LNCAP (cell line): Measurements from ENCODE around the gene SMC3.

Experiments used
- TF ChIP-seq, protein P1 (sequence below): fragments of 450-650 bp; IDR thresholded peaks from 2 replicates; pipeline ENCODE4 v1.5.1; 2017; ENCODE audit warnings: mild to moderate bottlenecking

Gene SMC3

DNA sequence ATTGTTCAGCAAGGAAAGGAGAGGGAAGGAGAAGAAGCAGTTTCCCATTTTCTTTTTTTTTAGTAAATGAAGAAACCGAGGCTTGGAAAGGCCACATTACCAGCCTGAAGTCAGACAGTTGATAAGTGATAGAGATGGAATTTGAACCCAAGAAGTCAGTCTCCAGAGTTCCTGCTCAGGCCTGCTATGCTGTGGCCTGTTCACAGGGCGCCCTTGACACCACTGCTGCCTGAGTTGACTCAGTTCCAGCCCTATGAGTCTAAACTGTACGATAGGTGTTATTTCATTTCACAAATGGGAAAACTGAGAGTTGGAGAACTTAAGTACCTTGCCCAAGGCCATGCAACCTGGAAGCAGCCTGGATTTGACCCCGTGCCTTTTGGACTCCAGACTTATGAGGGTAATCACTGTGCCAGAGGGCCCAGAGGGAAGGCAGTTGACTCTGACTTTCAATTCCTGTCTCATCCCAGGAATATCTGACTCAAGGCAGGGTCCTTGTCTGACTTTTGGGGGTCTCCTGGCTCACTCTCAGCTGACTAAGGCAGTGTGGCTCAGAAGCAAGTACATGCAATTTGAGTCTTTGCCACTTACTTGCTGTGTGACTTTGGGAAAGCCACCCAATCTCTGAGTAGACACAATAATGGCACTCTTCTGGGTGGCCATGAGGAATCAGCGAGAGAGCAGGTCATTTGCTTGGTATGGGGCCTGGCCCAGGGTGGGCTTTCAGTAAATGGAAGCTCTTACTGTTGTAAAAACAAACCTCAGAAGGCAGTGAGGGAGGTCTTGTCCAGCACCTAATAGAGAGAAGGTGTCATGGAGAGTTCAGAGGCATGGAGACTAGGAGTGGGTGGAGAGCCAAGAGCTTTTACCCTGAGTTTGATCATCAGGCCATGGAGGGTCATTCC lies 58.7 kb downstream of the SMC3 start:
- TF ChIP-seq, protein P1, sequence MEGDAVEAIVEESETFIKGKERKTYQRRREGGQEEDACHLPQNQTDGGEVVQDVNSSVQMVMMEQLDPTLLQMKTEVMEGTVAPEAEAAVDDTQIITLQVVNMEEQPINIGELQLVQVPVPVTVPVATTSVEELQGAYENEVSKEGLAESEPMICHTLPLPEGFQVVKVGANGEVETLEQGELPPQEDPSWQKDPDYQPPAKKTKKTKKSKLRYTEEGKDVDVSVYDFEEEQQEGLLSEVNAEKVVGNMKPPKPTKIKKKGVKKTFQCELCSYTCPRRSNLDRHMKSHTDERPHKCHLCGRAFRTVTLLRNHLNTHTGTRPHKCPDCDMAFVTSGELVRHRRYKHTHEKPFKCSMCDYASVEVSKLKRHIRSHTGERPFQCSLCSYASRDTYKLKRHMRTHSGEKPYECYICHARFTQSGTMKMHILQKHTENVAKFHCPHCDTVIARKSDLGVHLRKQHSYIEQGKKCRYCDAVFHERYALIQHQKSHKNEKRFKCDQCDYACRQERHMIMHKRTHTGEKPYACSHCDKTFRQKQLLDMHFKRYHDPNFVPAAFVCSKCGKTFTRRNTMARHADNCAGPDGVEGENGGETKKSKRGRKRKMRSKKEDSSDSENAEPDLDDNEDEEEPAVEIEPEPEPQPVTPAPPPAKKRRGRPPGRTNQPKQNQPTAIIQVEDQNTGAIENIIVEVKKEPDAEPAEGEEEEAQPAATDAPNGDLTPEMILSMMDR = no peak

DNA sequence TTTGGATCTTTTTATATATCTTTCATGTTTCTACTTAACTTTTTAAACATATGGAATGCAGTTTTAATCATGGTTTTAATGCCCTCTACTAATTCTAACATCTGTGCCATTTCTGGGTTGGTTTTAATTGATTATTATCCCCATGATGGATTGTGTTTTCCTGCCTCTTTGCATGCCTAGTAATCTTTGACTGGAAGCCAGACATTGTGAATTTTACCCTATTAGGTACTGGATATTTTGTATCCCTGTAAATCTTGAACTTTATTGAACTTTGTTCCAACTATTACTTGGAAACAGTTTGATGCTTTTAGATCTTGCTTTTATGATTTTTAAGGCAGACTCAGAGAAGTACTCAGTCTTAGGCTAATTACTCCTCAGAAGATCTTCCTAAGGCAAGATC lies 60.7 kb downstream of the SMC3 start:
- TF ChIP-seq, protein P1 = no peak

DNA sequence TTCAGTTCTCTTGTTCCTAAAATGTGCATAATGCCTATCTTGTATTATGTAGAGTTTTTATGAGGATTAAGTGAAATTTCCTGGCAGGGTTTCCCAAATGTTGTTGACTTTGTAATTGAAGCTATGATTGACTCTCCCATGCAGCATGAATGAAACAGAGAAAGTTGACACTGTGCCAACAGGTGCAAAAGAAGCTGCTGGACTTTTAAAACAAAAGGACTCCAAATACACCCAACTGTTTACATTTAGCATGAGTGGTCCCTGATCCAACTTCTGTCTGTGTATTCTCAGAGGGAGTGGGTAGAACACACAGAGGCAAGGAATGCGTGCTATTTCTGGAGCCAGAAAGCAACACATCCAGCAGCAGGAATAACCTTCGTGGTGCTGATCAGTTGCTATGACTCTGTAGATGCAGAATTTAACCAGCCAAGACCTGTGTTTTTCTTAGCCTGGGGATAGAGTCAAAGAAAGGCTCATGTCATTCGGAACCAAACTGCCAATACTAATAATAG lies 62.2 kb downstream of the SMC3 start:
- TF ChIP-seq, protein P1 = no peak

DNA sequence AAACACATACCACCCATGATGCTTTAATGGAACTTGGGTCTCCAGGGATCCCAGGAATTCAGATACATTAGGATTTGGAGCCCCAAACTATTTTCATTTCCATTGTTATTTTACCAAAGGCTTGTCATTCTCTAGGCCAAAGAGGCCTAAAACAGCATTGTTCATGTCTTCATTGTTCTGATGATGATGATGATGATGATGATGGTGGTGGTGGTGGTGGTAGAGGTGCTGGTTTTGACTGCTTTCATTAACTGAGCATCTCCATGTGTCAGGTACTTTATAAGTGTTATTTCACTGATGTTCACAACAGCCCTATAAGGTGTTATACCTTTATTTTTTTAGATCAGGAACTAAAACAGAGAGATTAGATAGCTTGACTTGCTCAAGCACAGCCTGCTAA lies 64.4 kb downstream of the SMC3 start:
- TF ChIP-seq, protein P1 = no peak

DNA sequence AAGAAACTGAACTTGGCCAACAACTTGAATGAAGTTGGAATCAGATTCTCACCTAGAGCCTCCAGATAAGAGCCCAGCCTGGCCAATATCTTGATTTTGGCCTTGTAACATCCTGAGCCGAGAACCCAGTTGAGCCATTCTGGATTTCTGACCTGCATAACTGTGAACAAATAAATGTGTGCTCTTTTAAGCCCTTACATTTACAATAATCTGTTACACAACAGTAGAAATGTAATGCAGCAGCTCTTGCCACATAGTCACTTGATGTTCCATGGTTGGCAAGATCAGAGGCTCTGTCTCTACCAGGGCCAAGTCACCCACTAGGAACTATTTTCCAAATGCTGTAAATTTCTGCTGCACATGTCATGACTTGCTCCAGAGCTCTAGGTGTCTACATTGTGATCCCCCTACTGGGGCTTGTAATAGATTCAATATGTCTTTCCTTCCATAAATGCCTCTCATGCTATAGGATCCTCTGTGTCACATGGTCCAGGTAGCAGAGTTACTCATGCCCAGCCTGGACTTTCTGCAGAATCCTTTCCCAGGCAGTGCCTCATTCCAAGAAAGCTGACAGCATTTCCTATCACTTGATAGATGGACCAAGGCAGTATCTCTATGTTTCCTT lies 65.2 kb downstream of the SMC3 start:
- TF ChIP-seq, protein P1 = no peak

DNA sequence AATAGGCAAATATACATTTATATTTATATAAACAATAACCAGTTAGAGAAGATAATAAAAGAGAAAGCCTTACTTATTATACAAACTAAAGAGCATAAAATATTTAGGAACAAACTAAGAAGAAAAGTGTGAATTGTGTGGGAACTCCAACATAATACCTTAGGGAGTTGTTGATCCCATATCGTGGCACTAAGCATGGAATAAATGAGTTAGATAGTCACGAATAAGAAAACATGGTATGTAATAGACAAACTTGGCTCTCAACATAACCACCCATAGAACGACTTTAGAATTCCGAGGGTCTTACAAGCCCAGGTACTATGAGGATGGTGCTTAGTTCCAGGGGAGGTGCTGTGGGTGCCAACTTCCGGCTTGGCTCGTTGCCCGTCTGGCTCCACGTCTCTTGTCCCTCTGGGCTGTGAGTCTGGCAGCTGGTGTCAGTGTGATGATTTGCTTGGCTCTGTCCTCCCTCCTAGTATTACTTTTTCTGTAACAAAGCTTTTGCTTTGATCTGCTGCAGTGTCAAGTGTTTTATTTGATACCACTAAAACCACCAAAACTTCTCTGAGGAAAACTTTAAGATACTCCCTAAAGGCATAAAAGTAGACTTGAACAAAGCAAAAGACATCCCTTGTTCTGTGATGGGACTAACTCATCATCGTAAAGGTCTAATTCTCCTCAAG lies 67.2 kb downstream of the SMC3 start:
- TF ChIP-seq, protein P1 = no peak

DNA sequence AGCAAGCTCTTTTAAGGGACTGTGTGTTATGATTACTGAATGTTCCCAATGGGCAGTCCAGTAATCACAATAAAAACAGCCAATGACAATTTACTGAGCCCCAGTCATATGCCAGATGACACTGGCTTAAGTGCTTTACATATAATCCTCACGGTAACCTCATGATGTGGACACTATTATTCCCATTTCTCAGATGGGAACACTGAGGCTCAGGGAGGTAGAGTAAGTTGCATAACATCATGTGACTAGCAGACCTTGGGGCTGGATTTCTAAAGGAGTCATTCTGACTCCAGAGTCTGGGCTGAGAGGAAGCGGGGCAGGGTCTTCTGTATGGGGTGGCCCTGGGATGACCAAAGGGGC lies 69.1 kb downstream of the SMC3 start:
- TF ChIP-seq, protein P1 = no peak
